Coronary artery (tissue), 2 donors: ENCODE results near the gene SHANK1.

Experiments used
- DNase-seq: peaks from one replicate; pipeline ENCODE4 v3.0.0-alpha.2; 2017; ENCODE audit warnings: low spot score
- H3K27ac ChIP-seq, 2 donors: fragments of 200-600 bp; sonication (generic); one replicate each; pipeline ENCODE4 v1.5.1; 2016 to 2019
- H3K4me3 ChIP-seq: fragments of 200-600 bp; sonication (generic); 2 replicates; pipeline ENCODE4 v1.5.1; 2016; ENCODE audit warnings: mild to moderate bottlenecking, moderate library complexity
- TF ChIP-seq, protein P1 (sequence below): fragments of 200-600 bp; sonication (generic); IDR thresholded peaks from one replicate; pipeline ENCODE4 v1.5.1; 2019; ENCODE audit warnings: antibody characterized with exemption

Gene SHANK1

DNA sequence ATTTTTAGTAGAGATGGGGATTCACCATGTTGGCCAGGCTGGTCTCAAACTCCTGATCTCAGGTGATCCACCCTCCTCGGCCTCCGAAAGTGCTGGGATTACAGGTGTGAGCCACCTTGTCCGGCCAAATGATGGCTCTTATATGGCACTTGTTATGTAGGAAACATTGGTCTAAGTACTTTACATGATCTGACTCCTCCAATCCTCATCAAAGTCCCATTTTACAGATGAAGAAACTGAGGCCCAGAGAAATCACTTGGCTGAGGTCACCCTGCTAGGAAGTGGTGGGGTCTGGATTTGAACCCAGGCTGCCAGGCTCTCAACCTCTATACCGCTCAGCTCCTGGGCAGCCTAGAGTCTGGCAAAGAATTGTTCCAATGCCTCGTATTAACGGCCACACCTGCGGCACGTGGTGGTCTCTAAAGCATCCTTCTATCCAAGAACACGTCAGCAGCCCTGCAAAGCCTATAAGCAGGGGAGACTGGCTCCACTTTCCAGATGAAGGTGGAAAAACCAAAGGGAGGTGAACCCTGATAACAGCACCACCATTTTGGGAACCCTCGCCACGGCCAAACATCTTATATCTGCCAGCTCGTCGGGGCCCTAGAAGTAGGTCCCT, 18.1 kb downstream of the SHANK1 start:
- no peak for DNase-seq
- Histone ChIP-seq H3K4me3 (no peak overlapping the region), H3K27ac (no peak overlapping the region)
- TF ChIP-seq, protein P1, sequence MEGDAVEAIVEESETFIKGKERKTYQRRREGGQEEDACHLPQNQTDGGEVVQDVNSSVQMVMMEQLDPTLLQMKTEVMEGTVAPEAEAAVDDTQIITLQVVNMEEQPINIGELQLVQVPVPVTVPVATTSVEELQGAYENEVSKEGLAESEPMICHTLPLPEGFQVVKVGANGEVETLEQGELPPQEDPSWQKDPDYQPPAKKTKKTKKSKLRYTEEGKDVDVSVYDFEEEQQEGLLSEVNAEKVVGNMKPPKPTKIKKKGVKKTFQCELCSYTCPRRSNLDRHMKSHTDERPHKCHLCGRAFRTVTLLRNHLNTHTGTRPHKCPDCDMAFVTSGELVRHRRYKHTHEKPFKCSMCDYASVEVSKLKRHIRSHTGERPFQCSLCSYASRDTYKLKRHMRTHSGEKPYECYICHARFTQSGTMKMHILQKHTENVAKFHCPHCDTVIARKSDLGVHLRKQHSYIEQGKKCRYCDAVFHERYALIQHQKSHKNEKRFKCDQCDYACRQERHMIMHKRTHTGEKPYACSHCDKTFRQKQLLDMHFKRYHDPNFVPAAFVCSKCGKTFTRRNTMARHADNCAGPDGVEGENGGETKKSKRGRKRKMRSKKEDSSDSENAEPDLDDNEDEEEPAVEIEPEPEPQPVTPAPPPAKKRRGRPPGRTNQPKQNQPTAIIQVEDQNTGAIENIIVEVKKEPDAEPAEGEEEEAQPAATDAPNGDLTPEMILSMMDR, result no peak

DNA sequence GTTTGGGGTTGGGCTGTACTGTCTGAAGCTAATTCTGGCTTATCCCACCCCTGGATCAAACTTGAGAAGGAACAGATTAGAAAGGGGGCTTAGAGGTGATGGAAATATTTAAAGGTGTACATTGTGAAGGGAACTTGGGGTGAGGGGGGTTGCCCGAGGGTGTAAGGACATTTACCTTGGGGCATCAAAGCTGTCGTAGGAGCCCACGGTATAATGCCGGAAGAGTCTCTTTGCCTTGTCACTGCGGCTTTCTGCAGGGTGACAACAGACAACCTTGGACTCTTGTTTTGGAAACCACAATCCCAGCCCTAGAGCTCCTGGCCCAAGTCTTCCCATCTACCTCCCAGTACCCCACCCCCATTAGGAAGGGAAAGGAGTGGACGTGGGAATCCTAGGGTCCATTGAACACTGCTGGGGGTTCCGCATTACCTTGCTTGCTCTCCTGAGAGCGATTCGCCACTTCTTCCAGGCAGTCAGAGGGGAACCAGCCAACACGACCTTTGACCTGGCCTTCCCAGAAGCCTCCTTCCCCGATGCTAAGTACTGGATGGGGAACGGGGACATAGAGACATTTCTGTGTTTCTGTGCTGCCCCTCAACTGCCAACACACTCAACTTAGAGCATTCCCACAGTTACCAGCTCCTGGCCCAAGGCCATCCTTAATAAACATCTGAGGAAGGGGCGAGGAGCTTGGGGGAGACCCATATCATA, 22.0 kb downstream of the SHANK1 start:
- Histone ChIP-seq H3K27ac (no peak overlapping the region), H3K4me3 (no peak overlapping the region)
- TF ChIP-seq, protein P1, result no peak
- DNase-seq, result no peak

DNA sequence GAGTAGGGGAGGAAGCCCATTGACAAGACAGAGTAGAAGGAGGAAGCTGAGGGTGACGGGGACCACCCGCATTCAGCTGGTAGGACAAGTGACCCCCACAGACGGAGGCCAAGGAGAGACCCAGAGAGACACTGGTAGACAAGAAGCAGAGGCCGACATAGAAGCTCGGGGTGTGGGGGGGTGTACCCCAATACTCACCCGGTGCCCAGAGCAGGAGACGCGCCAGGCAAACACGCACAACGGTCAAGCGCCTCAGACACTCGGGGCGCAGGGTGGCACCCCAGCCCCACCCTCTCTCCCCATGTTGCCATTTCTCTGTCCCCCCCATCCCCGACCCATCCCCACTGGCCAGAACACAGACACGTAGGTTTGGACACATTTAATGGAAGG, 23.5 kb downstream of the SHANK1 start:
- Histone ChIP-seq H3K27ac (no peak overlapping the region), H3K4me3 (no peak overlapping the region)
- no peak for DNase-seq
- TF ChIP-seq, protein P1, result no peak

DNA sequence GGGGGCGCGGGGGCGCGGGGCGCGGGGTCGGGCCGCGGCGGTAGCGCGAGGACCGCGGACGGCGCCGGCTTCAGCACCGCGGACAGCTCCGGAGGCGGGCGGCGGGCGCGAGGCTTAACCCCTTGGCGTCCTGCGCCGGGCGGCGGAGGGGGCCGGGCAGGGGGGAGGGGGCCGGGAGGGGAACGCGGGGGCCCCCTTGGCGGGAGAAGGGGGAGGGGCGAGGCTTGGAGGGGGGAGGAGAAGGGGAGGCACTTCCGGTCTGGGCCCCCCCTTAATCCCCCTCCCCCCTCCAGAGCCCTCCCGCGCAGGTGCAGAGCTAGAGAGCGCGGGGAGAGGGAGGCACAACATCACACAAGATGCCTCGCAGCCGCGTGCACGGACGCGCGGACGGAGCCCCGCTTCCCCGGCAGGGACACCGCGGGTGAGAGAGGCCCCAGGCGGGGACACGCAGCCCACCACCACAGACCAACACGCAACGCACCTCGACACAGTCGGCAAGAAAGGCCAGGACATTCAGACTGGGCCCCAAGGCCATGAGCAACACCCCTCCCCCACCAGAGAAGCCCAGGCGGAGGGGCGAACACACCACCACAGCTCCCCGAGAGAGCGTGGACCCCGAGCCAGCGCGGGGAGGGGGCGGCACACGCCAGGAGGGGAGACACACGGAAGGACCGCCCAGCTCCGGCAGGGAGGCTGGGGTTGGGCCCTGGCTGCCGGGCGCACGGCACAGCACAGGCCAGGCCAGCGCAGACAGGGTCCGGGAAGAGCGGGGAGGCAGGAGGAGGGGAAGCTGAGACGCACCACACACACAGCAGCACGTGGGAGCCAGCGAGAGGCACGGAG, 24.1 kb downstream of the SHANK1 start:
- TF ChIP-seq, protein P1, result no peak
- Histone ChIP-seq H3K4me3 (no peak overlapping the region), H3K27ac (no peak overlapping the region)
- no peak for DNase-seq

DNA sequence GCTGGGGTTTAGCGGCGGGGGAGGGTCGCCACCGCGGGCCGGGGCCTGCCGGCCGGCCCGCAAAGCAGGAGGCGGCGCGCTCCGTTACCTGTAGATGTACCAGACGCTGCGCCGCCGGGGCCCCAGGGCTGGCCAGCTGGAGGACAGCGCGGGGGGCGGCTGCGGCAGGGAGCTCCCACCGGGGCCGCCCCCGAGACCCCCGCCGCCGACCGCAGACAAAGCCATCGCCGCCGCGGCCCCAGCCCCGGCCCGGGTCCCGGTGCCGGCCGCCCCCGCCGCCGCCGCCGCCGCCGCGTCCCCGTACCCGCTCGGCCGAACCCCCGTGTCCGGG, 24.8 kb downstream of the SHANK1 start:
- no peak for DNase-seq
- TF ChIP-seq, protein P1, result no peak
- H3K27ac ChIP-seq, result no peak overlapping the region
- H3K4me3 ChIP-seq, result no peak overlapping the region

DNA sequence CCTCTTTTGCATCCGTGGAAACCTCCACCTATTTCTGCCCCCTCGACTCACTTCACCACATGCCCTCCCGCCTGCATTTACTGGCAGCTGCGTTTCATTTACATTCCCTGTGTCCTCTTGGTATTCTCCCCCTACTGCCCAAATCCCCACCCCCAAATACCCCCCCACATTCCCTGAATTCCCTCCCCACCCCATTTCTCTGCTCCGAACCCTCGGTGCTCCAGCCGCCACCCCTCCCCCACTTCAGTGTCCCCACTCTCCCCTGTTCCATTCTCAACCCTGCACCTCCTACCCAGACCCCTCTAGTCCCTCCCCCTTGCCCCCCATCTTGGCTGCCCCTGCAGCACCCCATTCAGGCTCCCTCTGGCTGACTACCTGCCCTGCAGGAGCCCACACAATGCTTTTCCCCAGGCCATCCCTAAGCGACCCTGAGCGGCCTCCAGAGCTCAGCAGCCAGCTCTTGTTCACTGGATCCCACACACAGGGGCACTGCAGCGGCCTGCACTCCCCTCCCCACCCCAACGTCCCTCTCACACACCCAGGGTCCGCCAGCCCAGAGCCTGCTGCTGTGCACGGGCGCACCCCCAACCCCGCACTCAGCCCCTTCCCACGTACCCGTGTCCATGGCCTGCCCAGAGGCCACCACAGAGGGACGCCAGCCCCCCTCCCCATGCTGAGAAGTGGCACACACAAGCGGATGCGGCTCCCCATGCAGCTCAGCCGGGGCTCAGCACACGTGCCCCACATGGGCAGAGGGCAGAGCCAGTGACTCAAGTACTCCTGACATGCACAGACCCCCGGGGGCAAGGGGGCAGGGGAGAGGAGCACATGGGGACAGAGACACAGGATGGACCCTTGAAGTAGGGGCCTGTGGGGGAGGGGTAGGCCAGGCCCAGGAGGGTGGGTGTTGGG, 26.3 kb downstream of the SHANK1 start:
- Histone ChIP-seq H3K4me3 (no peak overlapping the region), H3K27ac (no peak overlapping the region)
- DNase-seq, result no peak
- TF ChIP-seq, protein P1, result no peak
